GM19455 (cell line): ENCODE data around the gene TRIM46.
A peak's percentile ranks its signal among the peaks of the same experiment; 100 is the strongest.
"Not testable (repeated sequence)": the region's sequence is repeated elsewhere in the genome, so short reads cannot be mapped to it uniquely, and the experiment has no call there.

ENCODE experiments used
- ATAC-seq: cut with Tn5 transposase; IDR thresholded peaks from one replicate; pipeline ENCODE4 v1.9.1; 2021; ENCODE audit not compliant: unreplicated experiment

Gene TRIM46

GRCh38 chr1:155202731-155203515 lies 29.3 kb downstream of the TRIM46 start:
- no peak for ATAC-seq

- ATAC-seq, result no peak
Measured at GRCh38 chr1:155205035-155205434, 31.4 kb downstream of the TRIM46 start.

- no peak for ATAC-seq
Measured at GRCh38 chr1:155205969-155206593, 32.4 kb downstream of the TRIM46 start.

- ATAC-seq, result no peak
Measured at GRCh38 chr1:155206891-155207805, 33.5 kb downstream of the TRIM46 start.

GRCh38 chr1:155207806-155208540 lies 34.3 kb downstream of the TRIM46 start, which contains the start of gene THBS3:
THBS3 (minus strand) TSS chr1:155207897; CDS start chr1:155207876, 21 bp downstream.
- no peak for ATAC-seq

GRCh38 chr1:155208541-155209311 lies 35.1 kb downstream of the TRIM46 start, which contains the start of gene MTX1:
MTX1 (plus strand) TSS chr1:155208695; CDS start chr1:155208805, 110 bp downstream.
- peak; percentile 76 for ATAC-seq

GRCh38 chr1:155209312-155209721 lies 35.7 kb downstream of the TRIM46 start:
- no peak for ATAC-seq

- ATAC-seq, result no peak
Measured at GRCh38 chr1:155210314-155211104, 36.9 kb downstream of the TRIM46 start.

GRCh38 chr1:155211381-155212050 lies 37.9 kb downstream of the TRIM46 start:
- not testable (repeated sequence) for ATAC-seq

GRCh38 chr1:155212051-155212440 lies 38.4 kb downstream of the TRIM46 start:
- not testable (repeated sequence) for ATAC-seq

GRCh38 chr1:155214702-155215101 lies 41.1 kb downstream of the TRIM46 start:
- not testable (repeated sequence) for ATAC-seq

- ATAC-seq, result no peak
Measured at GRCh38 chr1:155218854-155219591, 45.4 kb downstream of the TRIM46 start.

GRCh38 chr1:155219592-155220031 lies 46.0 kb downstream of the TRIM46 start:
- no peak for ATAC-seq

GRCh38 chr1:155220211-155220965 lies 46.7 kb downstream of the TRIM46 start:
- ATAC-seq, result not testable (repeated sequence)

- no peak for ATAC-seq
Measured at GRCh38 chr1:155223047-155223446, 49.4 kb downstream of the TRIM46 start.

GRCh38 chr1:155225404-155225759 lies 51.7 kb downstream of the TRIM46 start:
- not testable (repeated sequence) for ATAC-seq
